ENCODE data around the gene RNF157.

- TF ChIP-seq POLR2AphosphoS5 (IDR thresholded peaks at IDR 0.05; ENCODE audit: low read depth) (no peak), CTCF (IDR thresholded peaks at IDR 0.05; ENCODE audit: insufficient read depth, low read length) (no peak), REST (IDR thresholded peaks at IDR 0.05; ENCODE audit: insufficient replicate concordance, low read depth) (no peak), GABPA (IDR thresholded peaks at IDR 0.05; ENCODE audit: low read depth) (no peak), SPI1 (IDR thresholded peaks at IDR 0.05; ENCODE audit: borderline replicate concordance, low read depth) (no peak)
Observed at GRCh38 chr17:76191896-76192295, 48.4 kb downstream of the RNF157 start.

All from HL-60 (cell line).